HG03196 (cell line): ENCODE results near the gene GPC6.

ENCODE experiments used
- ATAC-seq: cut with Tn5 transposase; IDR thresholded peaks from one replicate; pipeline ENCODE4 v1.9.1; 2021; ENCODE audit not compliant: unreplicated experiment

The GPC6 gene

GRCh38 chr13:93670866-93671265 is 444.3 kb downstream of the GPC6 start:
- ATAC-seq, result no peak

DNA sequence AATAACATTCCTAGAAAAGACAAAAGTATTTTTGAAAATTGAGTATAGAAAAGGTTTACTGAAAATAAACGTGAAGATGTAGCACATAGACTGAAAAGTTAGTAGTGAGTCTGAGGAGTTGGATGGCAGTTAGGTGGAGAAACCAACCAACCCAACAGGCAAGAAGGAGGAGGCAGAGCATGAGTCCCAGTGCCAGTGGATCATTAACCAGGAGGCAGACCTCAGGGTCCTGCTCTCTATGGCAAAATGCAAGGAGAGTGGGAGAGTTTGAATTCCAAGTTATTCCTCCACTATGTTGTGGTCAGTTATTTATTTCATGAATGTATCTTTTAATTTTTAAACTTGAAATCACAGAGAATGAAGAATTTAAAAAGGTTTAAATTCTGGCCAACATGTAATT is 446.4 kb downstream of the GPC6 start:
- no peak for ATAC-seq

GRCh38 chr13:93673885-93674284 is 447.3 kb downstream of the GPC6 start:
- no peak for ATAC-seq

DNA sequence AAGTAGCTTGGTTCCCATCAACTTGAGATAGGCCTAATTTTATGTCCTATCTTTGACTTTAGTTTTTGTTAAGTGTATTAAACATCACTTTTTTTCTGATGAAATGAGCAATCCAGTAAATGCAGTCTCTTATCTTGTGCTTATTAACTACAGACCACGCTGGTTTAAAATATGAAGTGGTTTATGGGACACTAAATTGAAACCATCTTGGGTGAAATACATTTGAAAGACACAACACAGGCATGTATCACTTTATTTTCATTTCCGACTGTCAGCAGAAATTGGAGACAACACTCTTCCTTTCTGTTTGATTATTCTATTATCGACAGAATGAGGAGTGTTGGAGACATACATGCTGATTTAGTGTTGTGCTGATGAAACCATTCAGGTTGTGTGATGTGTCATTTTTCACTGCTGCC is 447.7 kb downstream of the GPC6 start:
- no peak for ATAC-seq

DNA sequence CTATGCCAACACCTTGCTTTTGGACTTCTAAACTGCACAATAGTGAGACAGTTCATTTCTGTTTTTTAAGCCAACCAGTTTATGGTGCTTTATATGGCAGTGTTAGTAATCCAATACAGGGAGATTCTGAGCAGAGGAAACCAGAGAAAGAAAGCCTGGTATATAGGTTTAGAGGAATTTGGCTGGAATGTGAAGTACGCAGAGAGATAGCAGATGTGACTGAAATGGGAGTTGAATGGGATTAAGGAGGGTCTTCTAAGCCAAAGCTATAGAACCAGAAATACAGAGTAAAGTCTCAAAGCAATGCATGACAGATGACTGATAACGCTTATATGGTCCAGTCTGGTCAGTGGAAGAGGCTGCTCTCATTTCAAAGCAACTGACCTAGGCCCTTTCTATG is 453.7 kb downstream of the GPC6 start:
- ATAC-seq, result no peak

DNA sequence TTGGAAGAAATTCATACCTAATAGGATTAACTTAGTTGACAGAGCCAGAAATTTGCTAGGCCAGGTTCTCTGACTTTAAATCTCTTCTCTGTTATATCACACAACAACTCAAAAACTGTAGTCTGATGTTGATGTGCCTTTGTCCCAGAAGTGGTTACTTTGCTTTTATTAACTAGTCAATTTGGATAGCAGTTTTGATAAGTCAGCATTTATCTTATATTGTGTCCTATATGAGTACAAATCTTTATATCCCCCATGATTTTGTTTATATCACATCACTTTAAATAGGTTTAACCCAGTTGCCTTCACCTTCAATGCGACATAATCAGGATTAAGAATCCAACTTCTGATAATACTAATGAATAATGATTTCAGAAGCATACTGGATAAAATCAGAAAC is 459.3 kb downstream of the GPC6 start:
- no peak for ATAC-seq

DNA sequence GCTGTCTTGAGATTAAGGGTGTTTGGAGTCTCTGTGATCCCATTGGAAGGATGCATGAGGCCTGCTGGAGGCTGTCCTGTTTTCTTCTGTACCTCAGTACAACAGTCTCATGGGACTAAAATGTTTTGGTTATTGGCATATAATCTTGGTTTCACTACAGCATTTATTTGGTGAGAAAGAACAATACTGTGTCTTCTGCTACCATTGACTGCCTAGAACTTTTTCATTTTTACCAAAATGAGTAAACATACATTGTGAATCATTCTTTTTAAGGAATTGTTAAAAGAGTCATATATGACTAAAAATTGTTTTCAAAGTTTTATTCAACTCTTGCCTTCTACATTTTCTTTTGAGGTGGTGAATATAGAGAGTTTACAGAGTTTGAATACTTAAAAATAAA is 459.8 kb downstream of the GPC6 start:
- ATAC-seq, result no peak

GRCh38 chr13:93687261-93687660 is 460.7 kb downstream of the GPC6 start:
- ATAC-seq, result no peak

- ATAC-seq, result no peak
Measured at GRCh38 chr13:93689333-93689732, 462.7 kb downstream of the GPC6 start.

- ATAC-seq, result no peak
Measured at GRCh38 chr13:93690139-93690538, 463.5 kb downstream of the GPC6 start.

DNA sequence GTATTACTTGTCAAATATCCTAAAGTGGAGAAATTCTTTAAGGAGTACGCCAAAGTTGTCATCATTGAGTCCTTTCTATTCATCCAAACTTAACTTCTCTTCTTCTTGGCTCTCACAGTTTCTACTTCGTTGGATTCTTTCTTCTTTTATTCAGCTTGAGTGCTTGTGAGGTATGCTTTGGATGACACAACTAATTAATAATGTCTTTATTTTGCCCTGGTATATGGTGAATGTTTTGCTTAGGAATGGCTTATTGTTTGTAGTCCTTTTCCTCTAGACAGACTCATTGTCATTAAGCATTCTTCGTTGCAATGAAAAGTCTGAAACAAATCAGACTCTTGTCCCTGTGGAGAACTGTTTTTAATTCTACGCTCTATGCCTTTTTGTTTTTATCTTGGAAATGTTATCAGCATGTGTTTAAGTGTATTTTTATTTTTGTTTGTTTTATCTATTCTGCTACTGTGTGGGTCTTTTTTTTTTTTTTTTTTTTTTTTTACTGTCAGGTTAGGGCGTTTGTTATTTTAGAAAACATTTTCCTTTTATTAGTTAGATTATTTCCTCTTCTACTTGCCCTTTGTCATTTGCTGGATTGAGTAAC is 471.5 kb downstream of the GPC6 start:
- no peak for ATAC-seq

DNA sequence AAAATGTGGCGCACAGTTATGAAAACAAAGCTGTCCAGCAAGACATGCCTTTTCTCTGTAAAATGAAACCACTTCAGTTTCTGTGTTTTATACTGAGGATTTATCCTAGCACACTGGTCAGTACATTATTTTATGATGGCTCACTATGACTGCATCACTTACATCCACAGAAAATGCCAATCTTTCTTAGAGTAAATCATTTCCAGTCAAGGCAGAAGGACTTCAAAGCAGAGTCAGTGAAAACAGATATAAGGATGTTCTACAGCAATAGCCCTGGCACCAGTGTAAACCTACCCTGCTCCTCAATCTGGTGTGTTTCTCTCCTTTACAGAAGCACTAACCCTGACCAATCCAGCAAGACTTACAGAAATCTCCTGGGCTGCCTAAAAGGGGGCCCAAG is 473.5 kb downstream of the GPC6 start:
- ATAC-seq, result no peak

DNA sequence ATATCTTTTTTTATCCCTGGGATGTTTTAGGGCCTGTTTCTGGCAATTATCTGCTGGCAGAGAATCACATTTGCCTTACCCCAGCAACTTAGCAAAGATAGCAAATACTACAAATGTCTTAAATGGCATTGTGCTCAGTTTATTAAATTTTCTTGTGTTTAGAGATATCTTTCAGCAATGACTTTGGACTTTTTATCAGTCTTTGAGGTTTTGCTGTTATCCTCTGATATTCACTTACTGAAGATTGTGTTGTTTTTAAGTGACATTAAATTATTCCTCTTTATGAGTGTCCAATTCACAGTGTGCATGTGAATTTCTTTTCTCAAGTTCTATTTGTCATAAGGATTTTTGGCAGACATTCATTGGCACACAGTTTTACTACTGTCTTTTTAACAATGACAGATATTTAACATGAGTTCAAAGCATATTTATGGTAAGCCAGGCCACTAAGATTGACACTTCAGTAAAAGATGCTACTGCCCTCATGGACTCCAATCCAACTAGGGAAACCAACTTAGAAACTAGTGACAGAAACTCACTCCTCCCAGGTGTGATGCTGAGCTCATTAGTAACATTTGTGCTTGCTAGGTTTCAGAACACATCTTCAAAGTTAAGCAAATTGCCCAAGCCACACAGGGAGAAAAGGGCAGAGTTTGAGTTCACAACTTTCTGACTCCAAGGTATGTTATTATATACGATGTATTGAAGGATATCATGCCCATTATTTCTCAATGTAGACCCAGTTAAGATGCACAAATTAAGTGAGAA is 481.9 kb downstream of the GPC6 start:
- ATAC-seq, result no peak

DNA sequence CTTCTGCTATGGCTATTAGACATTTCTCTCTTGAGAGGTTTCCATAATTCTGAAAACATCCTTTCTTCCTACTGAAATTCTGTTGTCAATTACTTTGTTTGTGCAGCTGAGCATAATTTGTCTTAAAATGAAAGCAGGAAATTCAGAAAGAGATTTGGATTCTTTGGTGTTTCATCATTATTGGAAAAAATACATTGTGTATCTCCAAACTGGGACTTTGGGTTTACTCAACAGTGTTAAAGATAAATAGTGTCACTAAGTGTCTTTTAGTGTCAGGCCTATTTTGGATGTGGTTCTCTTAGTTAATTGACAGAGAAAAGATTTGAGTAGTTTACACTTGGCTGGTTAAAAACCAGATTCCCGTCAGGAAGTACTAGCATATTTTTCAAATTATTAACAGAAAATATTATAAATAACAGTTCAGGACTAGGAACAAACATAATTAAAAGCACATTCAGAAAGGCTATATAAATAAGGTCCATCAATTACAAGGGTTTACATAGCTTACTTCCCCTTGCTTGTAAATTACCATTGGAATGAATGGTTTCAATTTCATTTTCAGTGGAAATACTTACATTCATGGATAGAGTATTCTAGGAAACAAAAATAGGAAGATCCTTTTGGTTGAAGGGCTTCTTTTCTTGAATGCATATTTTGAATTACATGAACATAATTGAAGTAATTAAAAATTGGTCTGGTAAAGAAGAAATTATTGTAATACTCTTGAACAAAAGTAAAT is 483.1 kb downstream of the GPC6 start:
- ATAC-seq, result no peak

- ATAC-seq, result no peak
Measured at GRCh38 chr13:93714171-93714570, 487.6 kb downstream of the GPC6 start.

- no peak for ATAC-seq
Measured at GRCh38 chr13:93715866-93716265, 489.3 kb downstream of the GPC6 start.

- ATAC-seq, result no peak
Measured at GRCh38 chr13:93716623-93717022, 490.0 kb downstream of the GPC6 start.

DNA sequence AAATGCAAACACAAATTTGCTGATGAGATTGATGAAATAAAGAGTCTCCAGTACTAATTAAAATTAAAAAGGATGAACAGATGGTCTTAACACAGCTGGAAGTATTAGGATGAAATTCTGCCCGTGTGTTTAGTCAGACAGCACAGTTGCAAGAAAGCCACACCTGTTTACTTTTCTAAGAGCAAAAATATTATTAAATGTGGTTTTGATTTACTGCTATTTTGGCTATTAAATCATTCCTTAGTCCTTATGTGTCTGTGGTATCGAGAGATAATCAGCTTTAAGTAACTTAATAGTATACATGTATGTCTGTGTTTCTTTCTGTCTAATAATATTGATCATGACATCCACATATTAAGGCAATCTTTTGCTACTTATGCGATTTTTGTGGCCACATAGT is 494.9 kb downstream of the GPC6 start:
- no peak for ATAC-seq

GRCh38 chr13:93723316-93723715 is 496.7 kb downstream of the GPC6 start:
- ATAC-seq, result no peak

DNA sequence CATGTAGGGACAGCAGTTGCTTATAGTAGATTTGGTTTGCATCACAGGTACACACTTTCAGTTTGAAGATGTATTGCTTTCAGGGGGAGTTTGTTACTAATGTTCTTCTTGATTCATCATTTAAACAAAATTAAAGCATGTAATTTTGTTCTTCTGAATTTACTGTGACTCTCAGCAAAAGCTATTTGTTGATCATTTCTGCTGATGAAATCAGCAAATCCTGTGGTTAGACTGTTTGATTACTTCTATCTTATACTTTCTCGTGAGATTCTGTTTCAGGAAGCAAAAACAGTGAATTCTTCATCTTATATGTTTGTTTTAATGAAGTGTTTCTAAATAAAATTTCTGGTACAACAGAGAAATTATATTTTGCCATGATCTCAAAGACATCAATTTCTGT is 497.6 kb downstream of the GPC6 start:
- ATAC-seq, result no peak

DNA sequence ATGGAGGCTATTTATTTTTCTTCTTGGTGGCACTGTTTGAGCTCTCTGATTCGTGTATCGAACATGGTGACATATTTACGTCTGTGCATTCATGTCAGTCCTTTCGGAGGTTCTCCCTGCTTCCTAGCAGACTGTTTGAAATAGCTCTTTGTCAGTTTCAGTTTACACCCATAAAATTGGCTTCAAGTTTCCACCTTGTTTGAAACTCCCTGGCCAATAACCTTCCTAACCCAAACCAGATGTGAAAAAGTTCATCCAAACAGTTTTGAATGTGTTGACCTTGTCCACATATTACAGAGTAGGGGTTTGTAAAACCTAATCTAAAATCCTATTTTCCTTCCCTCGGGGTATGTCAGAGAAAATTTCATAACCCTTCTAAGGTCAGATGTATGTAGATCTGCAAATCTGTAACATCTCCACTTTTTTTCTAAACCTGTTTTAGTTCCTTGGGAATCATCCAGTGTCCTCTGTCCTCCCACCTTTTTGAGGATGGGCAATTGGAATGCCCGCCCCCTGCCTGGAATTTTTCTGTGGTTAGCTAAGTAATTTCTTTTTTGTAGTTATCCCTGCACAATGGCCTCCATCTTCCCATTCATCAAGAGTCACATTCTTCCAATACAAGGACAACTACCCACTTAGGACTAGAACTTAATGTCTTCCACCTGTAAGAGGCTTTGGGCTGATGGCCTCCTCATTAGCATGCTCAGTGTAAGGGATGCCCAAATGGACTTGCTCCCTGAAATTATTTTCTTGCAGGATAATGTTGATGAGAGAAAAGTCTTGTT is 499.8 kb downstream of the GPC6 start:
- no peak for ATAC-seq
